ENCODE results near the gene DIDO1.

Gene DIDO1

GRCh38 chr20:62926229-62927127 lies at the start of gene DIDO1:
TSS of gene DIDO1 (minus strand) at chr20:62926505.
- peak; percentile 35 for TF ChIP-seq CTCF (IDR thresholded peaks at IDR 0.05; ENCODE audit: low read depth, low read length)
- DNase-seq (ENCODE audit: extremely low read depth, low read depth) = peak; percentile 57

- DNase-seq (ENCODE audit: extremely low read depth, low read depth) = no peak
- no peak for TF ChIP-seq CTCF (IDR thresholded peaks at IDR 0.05; ENCODE audit: low read depth, low read length)
These were observed 49.0 kb upstream of the DIDO1 start for GRCh38 chr20:62975251-62975760.

- TF ChIP-seq CTCF (IDR thresholded peaks at IDR 0.05; ENCODE audit: low read depth, low read length) = no peak
- DNase-seq (ENCODE audit: extremely low read depth, low read depth) = no peak
These were observed 46.8 kb upstream of the DIDO1 start for GRCh38 chr20:62972845-62973745.

- TF ChIP-seq CTCF (IDR thresholded peaks at IDR 0.05; ENCODE audit: low read depth, low read length) = peak; percentile 93
These were observed 45.9 kb upstream of the DIDO1 start for GRCh38 chr20:62971950-62972844.

GRCh38 chr20:62971211-62971949 lies 45.1 kb upstream of the DIDO1 start:
- no peak for DNase-seq (ENCODE audit: extremely low read depth, low read depth)
- no peak; the same call in 1 of the 2 replicates for TF ChIP-seq CTCF (IDR thresholded peaks at IDR 0.05; ENCODE audit: low read depth, low read length)

More at GRCh38 chr20:62971950-62972844, 45.9 kb upstream of the DIDO1 start:
- DNase-seq (ENCODE audit: extremely low read depth, low read depth) = peak; percentile 28
